DOHH2 (cell line): ENCODE results near the gene VSNL1.

Experiments used
- H3F3A ChIP-seq: fragments of 200-600 bp; sonication (generic), shearing (Covaris generic); 2 replicates; pipeline ENCODE4 v1.6.0; 2016; ENCODE audit warnings: antibody characterized with exemption, mild to moderate bottlenecking; ENCODE audit not compliant: control insufficient read depth, insufficient read depth
- H3K27ac ChIP-seq: fragments of 200-600 bp; sonication (generic); 2 replicates; pipeline ENCODE4 v1.5.1; 2014; ENCODE audit warnings: low read depth, mild to moderate bottlenecking, low read length, moderate library complexity
- H3K27me3 ChIP-seq: fragments of 200-600 bp; sonication (generic); 2 replicates; pipeline ENCODE4 v1.6.1; 2014; ENCODE audit warnings: mild to moderate bottlenecking, low read length, mixed read lengths; ENCODE audit not compliant: control insufficient read depth
- H3K36me3 ChIP-seq: fragments of 200-600 bp; sonication (generic); 2 replicates; pipeline ENCODE4 v1.6.1; 2014; ENCODE audit warnings: mild to moderate bottlenecking, low read length, moderate library complexity, mixed read lengths; ENCODE audit not compliant: control insufficient read depth
- H3K4me1 ChIP-seq: fragments of 200-600 bp; sonication (generic); 2 replicates; pipeline ENCODE4 v1.6.1; 2014; ENCODE audit warnings: mild to moderate bottlenecking, low read length, mixed read lengths; ENCODE audit not compliant: control insufficient read depth
- H3K4me2 ChIP-seq: fragments of 200-600 bp; sonication (generic); 2 replicates; pipeline ENCODE4 v1.6.0; 2014; ENCODE audit warnings: mild to moderate bottlenecking, low read length, moderate library complexity
- H3K4me3 ChIP-seq: fragments of 200-600 bp; sonication (generic); 2 replicates; pipeline ENCODE4 v1.5.1; 2014; ENCODE audit warnings: mild to moderate bottlenecking, low read length, mixed read lengths
- H3K79me2 ChIP-seq: fragments of 200-600 bp; sonication (generic); 2 replicates; pipeline ENCODE4 v1.6.1; 2014; ENCODE audit warnings: mild to moderate bottlenecking, low read length, mixed read lengths; ENCODE audit not compliant: control insufficient read depth
- H3K9me2 ChIP-seq: fragments of 200-600 bp; sonication (generic); replicated peaks from 2 replicates; pipeline ENCODE4 v1.6.1; 2014; ENCODE audit warnings: mild to moderate bottlenecking, low read length, mixed read lengths; ENCODE audit not compliant: control insufficient read depth
- H3K9me3 ChIP-seq: fragments of 200-600 bp; sonication (generic); 2 replicates; pipeline ENCODE4 v1.6.1; 2014; ENCODE audit warnings: antibody characterized with exemption, low read length, mixed read lengths; ENCODE audit not compliant: control insufficient read depth, insufficient read depth
- H4K20me1 ChIP-seq: fragments of 200-600 bp; sonication (generic); 2 replicates; pipeline ENCODE4 v1.6.0; 2014; ENCODE audit warnings: low read depth, mild to moderate bottlenecking, antibody characterized with exemption, low read length, moderate library complexity; ENCODE audit not compliant: control insufficient read depth, insufficient read depth
- CTCF ChIP-seq: fragments of 200-600 bp; sonication (generic); IDR thresholded peaks from one replicate; pipeline ENCODE4 v1.5.1; 2014; ENCODE audit warnings: antibody characterized with exemption, mild to moderate bottlenecking, low read depth, low read length; ENCODE audit not compliant: poor library complexity, severe bottlenecking
- EZH2phosphoT487 ChIP-seq: fragments of 200-600 bp; sonication (generic); IDR thresholded peaks from 2 replicates; pipeline ENCODE4 v1.6.1; 2017; ENCODE audit warnings: borderline replicate concordance, mild to moderate bottlenecking, antibody characterized with exemption, low read length, moderate library complexity, mixed read lengths

The VSNL1 gene

DNA sequence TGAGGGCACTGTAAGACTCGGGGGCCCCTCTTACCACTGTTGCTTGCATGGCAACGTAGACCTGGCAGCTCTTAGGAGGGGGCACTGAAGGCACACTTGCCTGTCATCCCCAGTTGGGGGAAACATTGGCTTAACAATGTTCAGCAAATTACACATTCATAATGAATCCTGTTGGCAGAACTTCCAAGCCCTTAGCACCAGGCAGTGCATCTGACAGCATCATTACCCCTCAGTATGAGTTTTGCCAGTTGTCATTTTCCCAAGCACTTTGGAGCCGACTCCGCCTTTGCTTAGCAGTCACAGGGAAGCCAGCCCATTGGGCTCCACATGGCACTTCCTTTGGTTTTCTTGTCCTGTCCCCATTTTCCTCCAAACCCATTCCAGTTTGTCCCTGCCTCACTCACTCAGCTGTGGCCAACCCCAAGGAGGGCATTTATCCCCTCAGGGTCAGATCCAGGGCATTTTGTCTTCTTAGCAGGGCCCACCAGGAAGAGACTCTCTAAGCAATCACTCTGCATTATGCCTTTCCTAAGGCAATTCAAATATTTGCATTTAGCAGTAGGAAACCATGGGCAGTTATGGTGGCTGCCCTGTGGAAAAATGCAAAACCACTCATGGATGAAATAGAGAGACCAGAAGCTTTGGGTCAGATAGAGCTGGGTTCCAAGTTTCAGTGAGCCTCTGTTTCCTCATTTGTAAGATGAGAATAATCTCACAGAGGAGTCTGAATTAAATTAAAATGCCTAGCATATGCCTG is 73.9 kb downstream of the VSNL1 start:
- Histone ChIP-seq H3K36me3 (no peaks in the 10 kb centered on the region), H3K4me3 (no peak overlapping the region), H3K4me2 (no peak overlapping the region), H3K27me3 (peaks cover 3% of the 10 kb centered on the region; the same call in 1 of the 2 replicates), H4K20me1 (no peaks in the 10 kb centered on the region), H3K79me2 (no peaks in the 10 kb centered on the region), H3K9me2 (no peaks in the 10 kb centered on the region), H3K27ac (no peak overlapping the region), H3K4me1 (no peaks in the 10 kb centered on the region), H3F3A (no peaks in the 10 kb centered on the region), H3K9me3 (no peaks in the 10 kb centered on the region)
- no peak for TF ChIP-seq EZH2phosphoT487
- TF ChIP-seq CTCF, result no peak

- H3K9me2 ChIP-seq, result no peaks in the 10 kb centered on the region
- H3K4me3 ChIP-seq, result no peak overlapping the region
- no peak overlapping the region for H3K4me2 ChIP-seq
- no peaks in the 10 kb centered on the region for H3K36me3 ChIP-seq
- no peaks in the 10 kb centered on the region for H3K79me2 ChIP-seq
- H3F3A ChIP-seq, result no peaks in the 10 kb centered on the region
- peaks cover 5% of the 10 kb centered on the region; the same call in 1 of the 2 replicates for H3K27me3 ChIP-seq
- no peaks in the 10 kb centered on the region for H4K20me1 ChIP-seq
- TF ChIP-seq CTCF (no peak), EZH2phosphoT487 (no peak)
- no peak overlapping the region for H3K27ac ChIP-seq
- no peaks in the 10 kb centered on the region for H3K9me3 ChIP-seq
- no peaks in the 10 kb centered on the region for H3K4me1 ChIP-seq
Measured at GRCh38 chr2:17615147-17615546, 74.7 kb downstream of the VSNL1 start.

DNA sequence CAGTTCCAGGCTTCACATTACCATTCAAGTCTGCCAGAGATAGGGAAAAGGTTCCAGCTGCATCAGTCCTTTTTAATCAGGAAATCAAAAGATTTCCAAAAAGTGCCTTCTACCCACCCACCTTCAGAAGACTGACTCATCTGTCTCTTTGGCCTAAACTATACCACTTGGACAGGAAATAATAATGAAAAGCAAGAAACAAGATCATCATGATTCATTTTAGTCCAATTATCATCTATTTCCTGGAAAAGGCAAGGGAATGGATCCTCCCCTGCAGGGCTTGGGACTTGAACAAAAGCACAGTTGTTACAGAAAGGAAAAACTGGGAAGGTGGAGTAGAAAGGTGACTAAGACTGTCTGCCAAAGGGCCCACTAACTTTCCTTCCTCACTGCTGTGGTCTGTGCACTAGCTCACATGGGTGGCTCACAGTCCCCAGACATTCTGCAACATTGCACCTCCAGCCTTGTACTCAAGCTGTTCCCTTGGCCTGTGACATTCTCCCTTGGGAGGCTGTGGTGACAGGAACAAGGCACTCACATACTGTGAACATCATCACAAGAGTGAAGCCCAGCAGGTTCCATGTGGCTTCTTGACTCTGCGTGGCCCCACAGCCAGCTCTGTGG is 75.3 kb downstream of the VSNL1 start:
- no peaks in the 10 kb centered on the region for H3K9me2 ChIP-seq
- H3K79me2 ChIP-seq, result no peaks in the 10 kb centered on the region
- no peaks in the 10 kb centered on the region for H3K4me1 ChIP-seq
- H4K20me1 ChIP-seq, result no peaks in the 10 kb centered on the region
- peaks cover 5% of the 10 kb centered on the region; the same call in 1 of the 2 replicates for H3K27me3 ChIP-seq
- TF ChIP-seq CTCF (no peak), EZH2phosphoT487 (no peak)
- H3F3A ChIP-seq, result no peaks in the 10 kb centered on the region
- no peak overlapping the region for H3K4me3 ChIP-seq
- no peak overlapping the region for H3K27ac ChIP-seq
- no peaks in the 10 kb centered on the region for H3K9me3 ChIP-seq
- no peaks in the 10 kb centered on the region for H3K36me3 ChIP-seq
- no peak overlapping the region for H3K4me2 ChIP-seq
